ENCODE results near the gene DAB2.
"Not testable (repeated sequence)": the region's sequence is repeated elsewhere in the genome, so short reads cannot be mapped to it uniquely, and the experiment has no call there.

The DAB2 gene

GRCh38 chr5:39373791-39374190 lies 51.0 kb downstream of the DAB2 start:
- DNase-seq = no peak

DNA sequence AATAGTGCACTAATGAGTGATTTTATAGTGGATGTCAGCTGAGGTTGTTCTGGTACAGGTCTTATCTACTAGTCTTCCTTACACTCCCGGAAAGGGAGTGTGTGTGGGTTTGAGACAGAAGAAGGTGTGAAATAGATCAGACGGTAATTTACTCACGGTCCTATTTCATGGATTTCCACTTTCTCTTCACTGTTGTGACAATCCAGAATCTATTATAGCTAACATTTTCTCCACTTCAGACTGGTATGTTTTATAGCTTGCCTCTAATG lies 53.5 kb downstream of the DAB2 start:
- no peak for DNase-seq

DNA sequence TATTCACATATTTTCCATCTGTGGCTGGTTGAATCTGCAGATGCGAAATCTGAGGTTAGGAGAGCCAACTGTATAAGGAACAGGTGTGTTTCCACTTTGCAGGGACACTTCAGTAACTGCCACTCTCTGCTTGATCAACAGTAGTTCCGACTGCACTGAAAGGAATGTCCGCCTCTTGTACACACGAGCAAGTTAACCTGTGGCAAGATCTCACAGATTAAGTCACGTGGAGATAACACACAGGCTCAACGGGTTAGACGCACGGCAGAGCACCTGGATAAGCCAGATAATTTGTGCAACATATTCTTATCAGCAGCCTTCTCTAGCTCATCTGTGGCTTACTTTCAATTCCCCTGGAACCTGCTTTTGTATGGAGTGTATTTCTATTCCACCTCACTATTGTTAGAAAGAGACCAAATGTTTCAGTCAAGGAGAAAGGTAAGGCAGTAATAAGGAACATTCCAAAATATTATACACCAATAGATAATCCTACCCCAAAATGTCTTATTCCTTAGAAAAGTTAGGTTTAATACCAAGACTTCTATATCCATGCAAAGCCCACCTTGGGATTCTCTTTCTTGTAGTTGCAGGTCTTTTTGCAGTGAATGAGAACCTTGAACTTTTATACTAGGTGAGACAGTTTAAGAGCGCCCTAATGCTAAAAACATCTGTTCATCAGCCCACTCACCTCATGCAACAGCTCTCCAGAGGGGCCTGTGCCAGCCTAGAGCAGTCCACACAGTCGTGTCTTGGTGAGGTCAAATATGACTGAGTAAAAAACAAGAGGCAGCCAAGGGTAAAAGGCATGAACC lies 54.0 kb downstream of the DAB2 start:
- no peak for DNase-seq

DNA sequence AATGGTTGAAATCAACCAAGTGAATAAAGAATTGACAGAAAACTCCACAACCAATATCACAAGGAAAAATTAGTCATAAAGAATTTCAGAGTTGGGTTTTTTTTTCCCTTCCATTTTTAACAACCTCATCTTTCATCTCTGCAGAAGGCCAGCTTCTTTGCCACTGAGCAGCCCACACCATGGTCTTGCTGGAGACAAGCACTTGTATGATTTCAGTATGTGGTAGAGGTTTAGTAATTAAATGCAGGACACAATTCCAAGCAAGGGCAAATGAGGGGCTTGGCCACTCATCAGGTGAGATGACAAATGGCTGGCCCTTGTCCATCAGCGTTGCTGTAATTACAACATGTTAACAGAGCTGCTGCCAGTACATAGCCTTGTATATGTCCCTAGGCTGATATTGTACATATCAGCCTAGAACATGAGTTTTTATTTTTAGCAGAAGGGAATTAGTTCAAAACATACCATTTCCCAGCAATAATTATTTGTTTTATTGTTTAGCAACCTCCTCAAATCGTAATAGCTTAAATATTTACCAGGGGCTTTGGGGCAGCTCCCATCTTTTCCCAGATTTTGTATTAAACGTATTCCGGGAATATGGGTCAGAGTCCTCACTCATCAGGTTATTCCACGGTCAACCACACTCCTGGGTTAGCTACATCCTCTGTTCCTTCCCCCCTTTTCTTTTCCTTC lies 55.5 kb downstream of the DAB2 start:
- DNase-seq = no peak

DNA sequence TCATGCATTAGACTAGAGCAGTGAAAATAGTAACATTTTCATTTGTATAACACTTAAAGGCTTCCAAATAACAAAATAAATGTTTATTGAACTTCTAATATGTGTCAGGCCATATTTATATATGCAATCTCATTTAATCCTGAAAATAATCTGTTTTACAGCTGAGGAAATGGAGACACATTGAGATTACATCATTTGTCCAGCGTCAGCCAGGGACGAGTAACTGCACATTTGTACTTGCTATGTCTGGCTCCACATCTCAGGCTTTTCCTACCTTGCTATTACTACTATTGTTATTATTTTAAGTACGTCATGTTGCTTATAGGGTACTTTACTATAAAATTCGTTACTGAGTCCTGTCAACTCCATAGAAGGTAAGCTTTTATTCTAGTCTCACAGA lies 56.7 kb downstream of the DAB2 start:
- no peak for DNase-seq

GRCh38 chr5:39367711-39368110 lies 57.1 kb downstream of the DAB2 start:
- DNase-seq = no peak

GRCh38 chr5:39364367-39364766 lies 60.4 kb downstream of the DAB2 start, which contains the start of gene C9:
Gene C9 (minus strand): TSS chr5:39364495. CDS start chr5:39364464, 31 bp downstream.
- no peak for DNase-seq

GRCh38 chr5:39363217-39363616 lies 61.6 kb downstream of the DAB2 start:
- DNase-seq = no peak

DNA sequence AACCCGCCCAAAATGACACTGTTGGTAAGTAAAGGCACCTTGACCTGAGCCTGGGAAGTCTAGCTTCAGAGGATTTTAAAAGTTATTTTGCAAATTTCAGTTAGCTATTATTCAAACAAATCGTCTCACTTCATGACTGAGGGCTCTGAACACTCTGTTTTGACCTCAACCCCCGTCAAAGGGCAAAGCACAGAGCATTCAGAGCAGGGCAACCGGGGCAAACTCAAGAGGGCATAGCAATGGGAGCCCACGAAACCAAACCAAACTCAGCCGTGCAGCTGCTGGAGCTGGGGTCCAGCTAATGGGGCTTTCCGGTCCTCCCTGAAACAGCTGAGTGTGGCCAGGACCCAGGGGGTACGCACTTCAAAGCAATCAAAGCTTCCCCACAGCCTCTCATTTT lies 62.1 kb downstream of the DAB2 start:
- no peak for DNase-seq

DNA sequence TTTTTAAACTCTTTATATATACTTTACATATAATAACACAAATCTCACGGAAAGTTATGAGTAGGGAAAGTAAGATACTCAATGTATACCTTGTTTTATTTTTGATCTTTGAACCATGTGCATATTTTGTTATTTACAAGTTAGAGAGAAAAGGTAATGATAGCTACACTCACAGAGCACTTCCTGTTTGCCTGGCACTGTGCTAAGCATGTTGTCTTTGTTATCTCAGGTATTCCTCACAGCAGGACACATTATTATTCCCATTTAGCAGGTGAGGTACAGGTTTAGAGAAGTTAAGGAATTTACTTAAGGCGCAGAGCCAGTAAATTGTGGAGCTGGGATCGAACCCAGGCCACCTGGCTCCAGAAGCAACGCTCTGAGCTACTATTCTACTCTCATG lies 63.5 kb downstream of the DAB2 start:
- DNase-seq = no peak

DNA sequence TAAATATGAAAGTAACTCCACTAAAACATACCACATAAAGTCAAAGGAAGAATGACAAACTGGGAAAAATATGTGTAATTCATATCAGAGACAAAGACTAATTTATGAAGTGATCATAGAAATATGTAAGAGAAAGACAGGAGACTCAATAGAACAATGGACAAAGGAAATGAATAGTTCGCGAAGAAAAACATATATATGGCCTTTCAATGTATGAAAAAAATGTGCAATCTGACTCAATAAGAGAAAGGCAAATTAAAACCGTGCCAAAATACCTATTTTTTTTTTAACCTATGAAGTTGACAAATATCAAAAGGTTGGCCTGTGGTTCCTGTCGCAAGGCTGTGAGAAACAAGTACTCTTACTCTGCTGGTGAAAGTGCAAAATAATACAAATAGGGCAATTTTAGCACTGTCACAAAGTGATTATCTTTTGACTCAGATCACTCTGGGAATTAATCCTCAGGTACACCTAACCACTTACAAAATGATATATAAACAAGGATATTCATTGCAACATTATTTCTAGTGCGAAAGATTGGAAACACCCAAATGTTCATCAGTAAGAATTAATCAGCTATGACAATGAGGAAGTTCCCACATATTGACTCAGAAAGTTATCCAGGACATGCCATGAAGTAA lies 64.2 kb downstream of the DAB2 start:
- DNase-seq = no peak

GRCh38 chr5:39356263-39356662 lies 68.5 kb downstream of the DAB2 start:
- DNase-seq = no peak

GRCh38 chr5:39355324-39355723 lies 69.5 kb downstream of the DAB2 start:
- DNase-seq = no peak

DNA sequence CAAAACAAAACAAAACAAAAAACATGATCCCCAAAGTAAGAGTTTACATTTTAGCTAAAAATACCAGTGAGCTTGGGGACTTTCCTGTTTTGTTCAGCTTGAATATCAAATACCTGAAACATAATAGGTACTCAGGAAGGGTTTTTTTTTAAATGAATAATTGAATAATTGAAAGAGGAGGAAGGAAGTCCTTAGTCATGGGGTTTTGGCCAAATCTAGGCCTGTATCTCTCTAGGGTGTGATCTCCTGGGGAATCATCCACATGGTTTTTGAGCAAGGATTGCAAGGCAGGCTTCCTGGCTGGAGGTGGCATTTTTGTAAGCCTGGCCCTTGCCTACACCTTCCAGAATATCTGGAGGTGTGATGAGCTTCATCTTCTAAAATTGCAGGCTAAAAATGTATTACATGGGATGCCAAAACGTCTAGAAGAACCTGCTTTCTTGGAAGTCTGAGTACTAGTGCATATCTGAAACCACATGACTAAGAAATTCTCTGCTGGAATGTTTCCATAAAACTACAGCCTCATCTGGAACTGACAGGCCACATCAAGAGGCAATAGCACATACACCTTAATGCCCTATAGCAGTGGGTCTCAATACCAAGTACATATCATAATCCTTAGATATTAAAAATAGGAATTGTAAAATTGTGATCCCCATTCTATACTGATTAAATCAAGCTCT lies 70.9 kb downstream of the DAB2 start:
- DNase-seq = no peak

- DNase-seq = no peak
Observed at GRCh38 chr5:39352951-39353350, 71.8 kb downstream of the DAB2 start.

DNA sequence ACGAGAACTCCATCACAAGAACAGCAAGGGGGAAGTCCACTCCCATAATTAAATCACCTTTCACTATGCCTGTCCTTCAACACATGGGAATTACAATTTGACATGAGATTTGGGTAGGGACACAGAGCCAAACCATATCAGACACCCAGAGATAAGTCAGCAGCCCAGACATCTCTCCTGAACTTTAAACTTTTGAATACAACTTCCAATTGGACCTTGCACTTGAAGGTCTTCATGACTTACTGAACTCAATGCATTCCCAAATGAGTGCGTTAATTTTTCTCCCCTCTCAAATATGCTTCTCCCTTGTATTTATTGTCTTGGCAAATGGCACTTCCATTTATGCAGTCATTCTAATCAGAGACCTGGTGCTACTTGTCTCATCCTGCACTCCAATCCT lies 72.6 kb downstream of the DAB2 start:
- DNase-seq = no peak

GRCh38 chr5:39349484-39349883 lies 75.3 kb downstream of the DAB2 start:
- DNase-seq = no peak

- DNase-seq = no peak
Observed at GRCh38 chr5:39342460-39342859, 82.3 kb downstream of the DAB2 start.

- DNase-seq = no peak
Observed at GRCh38 chr5:39341896-39342295, 82.9 kb downstream of the DAB2 start.

- no peak for DNase-seq
Observed at GRCh38 chr5:39340506-39340905, 84.3 kb downstream of the DAB2 start.

GRCh38 chr5:39337252-39337915 lies 87.4 kb downstream of the DAB2 start:
- no peak for DNase-seq

DNA sequence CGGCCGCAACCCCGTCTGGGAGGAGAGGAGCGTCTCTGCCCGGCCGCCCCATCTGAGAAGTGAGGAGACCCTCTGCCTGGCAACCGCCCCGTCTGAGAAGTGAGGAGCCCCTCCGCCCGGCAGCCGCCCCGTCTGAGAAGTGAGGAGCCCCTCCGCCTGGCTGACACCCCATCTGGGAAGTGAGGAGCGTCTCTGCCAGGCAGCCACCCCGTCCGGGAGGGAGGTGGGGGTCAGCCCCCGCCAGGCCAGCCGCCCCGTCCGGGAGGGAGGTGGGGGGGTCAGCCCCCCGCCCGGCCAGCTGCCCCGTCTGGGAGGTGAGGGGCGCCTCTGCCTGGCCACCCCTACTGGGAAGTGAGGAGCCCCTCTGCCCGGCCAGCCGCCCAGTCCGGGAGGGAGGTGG lies 90.5 kb downstream of the DAB2 start:
- DNase-seq = not testable (repeated sequence)

GRCh38 chr5:39333104-39333503 lies 91.7 kb downstream of the DAB2 start:
- no peak for DNase-seq

Measured in stimulated activated CD4-positive, alpha-beta T cell treated with anti-CD3 and anti-CD28 coated beads, Interleukin-4, amount 100 ng/mL, for 24 hours (primary cell).